GM19239 (cell line): Measurements from ENCODE around the gene BRCC3.

ENCODE experiments used
- DNase-seq: peaks from one replicate; pipeline ENCODE4 v3.0.0; 2011; ENCODE audit warnings: low spot score; ENCODE audit not compliant: insufficient read length
- FAIRE-seq: peaks from 2 replicates; lab custom pipeline; 2011; peaks lifted over from hg19 to GRCh38; lab: Jason Lieb, UNC

BRCC3 gene

GRCh38 chrX:155070975-155071693 is at the start of gene BRCC3, which contains the start of the genes CMC4 and MTCP1:
TSS of gene BRCC3 (plus strand) at chrX:155071508. CDS start at chrX:155071528, 20 bp downstream.
TSS of gene CMC4 (minus strand) at chrX:155071136. CDS start at chrX:155064023, 7,113 bp downstream.
TSS of gene MTCP1 (minus strand) at chrX:155071136. CDS start at chrX:155066010, 5,126 bp downstream.
- DNase-seq (peak; percentile 71), FAIRE-seq (peak; percentile 85)

- FAIRE-seq (no peak), DNase-seq (no peak)
Observed at GRCh38 chrX:155022585-155022984, 48.7 kb upstream of the BRCC3 start, which contains the start of gene F8. TSS of gene F8 (minus strand) at chrX:155022723. CDS start at chrX:155022552, 171 bp downstream.

GRCh38 chrX:155023907-155024833 is 47.1 kb upstream of the BRCC3 start:
- DNase-seq: no peak
- no peak for FAIRE-seq

GRCh38 chrX:155026420-155026726 is 44.9 kb upstream of the BRCC3 start:
- FAIRE-seq (no peak), DNase-seq (no peak)

GRCh38 chrX:155026727-155027508 is 44.4 kb upstream of the BRCC3 start, which contains the start of gene FUNDC2:
TSS of gene FUNDC2 (plus strand) at chrX:155026844. CDS start at chrX:155026939, 95 bp downstream.
- DNase-seq (peak; percentile 25), FAIRE-seq (peak; percentile 100)

- no peak for FAIRE-seq
- no peak for DNase-seq
Observed at GRCh38 chrX:155027509-155028066, 43.7 kb upstream of the BRCC3 start.

GRCh38 chrX:155028129-155028528 is 43.2 kb upstream of the BRCC3 start:
- no peak for FAIRE-seq
- DNase-seq: no peak

GRCh38 chrX:155028877-155029291 is 42.4 kb upstream of the BRCC3 start:
- FAIRE-seq: no peak

GRCh38 chrX:155031657-155032056 is 39.7 kb upstream of the BRCC3 start:
- FAIRE-seq: no peak
- no peak for DNase-seq

More at GRCh38 chrX:155028877-155029291, 42.4 kb upstream of the BRCC3 start:
- DNase-seq: no peak

GRCh38 chrX:155035688-155036087 is 35.6 kb upstream of the BRCC3 start:
- FAIRE-seq: no peak
- DNase-seq: no peak

- no peak for FAIRE-seq
Observed at GRCh38 chrX:155046129-155046810, 25.0 kb upstream of the BRCC3 start.

GRCh38 chrX:155046811-155047528 is 24.3 kb upstream of the BRCC3 start:
- DNase-seq (no peak), FAIRE-seq (no peak)

More at GRCh38 chrX:155046129-155046810, 25.0 kb upstream of the BRCC3 start:
- DNase-seq: no peak

GRCh38 chrX:155048977-155049619 is 22.2 kb upstream of the BRCC3 start:
- FAIRE-seq (peak; percentile 52), DNase-seq (no peak)

GRCh38 chrX:155052738-155053498 is 18.4 kb upstream of the BRCC3 start:
- no peak for FAIRE-seq
- no peak for DNase-seq

- FAIRE-seq (no peak), DNase-seq (no peak)
Observed at GRCh38 chrX:155053656-155054055, 17.7 kb upstream of the BRCC3 start.

GRCh38 chrX:155054255-155054654 is 17.1 kb upstream of the BRCC3 start:
- FAIRE-seq (no peak), DNase-seq (no peak)

- DNase-seq (no peak), FAIRE-seq (peak; percentile 37)
Observed at GRCh38 chrX:155055494-155055893, 15.8 kb upstream of the BRCC3 start.
